ENCODE measurements around the gene RANBP9.
A peak's percentile ranks its signal among the peaks of the same experiment; 100 is the strongest.

The RANBP9 gene

GRCh38 chr6:13643125-13643524 is 68.5 kb downstream of the RANBP9 start:
- DNase-seq: no peak

DNA sequence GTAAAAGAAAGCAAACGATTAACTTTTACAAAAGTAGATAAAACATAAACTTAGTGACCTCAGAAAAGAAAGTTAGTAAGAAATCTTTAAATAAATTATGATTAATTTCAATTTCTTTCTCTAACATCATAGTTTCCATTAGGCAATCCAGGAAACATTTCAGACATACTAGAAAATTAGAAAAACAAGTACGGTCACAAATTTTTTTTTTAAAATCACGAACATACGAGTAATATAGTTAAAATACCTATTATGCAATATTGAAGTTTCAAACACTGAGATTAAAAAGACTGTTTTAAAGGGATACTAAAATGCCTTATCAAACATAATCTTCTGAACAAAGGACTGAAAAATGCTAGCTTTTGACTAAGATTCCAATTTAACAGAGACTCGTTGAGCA is 70.3 kb downstream of the RANBP9 start:
- DNase-seq: no peak

GRCh38 chr6:13638626-13639025 is 73.0 kb downstream of the RANBP9 start:
- no peak for DNase-seq

DNA sequence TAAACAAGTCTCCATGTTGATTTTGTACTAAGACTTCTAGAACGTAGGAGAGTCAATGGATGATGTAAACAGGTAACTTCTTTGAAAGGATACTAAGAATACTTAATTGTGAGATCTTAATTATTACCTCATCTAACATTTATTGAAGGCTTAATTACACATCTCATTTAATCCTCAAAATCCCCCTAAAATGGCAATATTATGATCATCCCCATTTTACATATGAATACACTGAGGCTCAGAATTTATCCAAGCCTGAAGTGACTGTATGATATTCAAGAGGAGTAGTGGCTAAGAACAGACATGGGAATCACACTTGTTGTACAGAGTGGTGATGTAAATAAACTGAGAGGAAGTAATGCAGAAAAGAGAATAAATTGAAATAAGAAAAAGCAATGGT is 73.6 kb downstream of the RANBP9 start:
- no peak for DNase-seq

DNA sequence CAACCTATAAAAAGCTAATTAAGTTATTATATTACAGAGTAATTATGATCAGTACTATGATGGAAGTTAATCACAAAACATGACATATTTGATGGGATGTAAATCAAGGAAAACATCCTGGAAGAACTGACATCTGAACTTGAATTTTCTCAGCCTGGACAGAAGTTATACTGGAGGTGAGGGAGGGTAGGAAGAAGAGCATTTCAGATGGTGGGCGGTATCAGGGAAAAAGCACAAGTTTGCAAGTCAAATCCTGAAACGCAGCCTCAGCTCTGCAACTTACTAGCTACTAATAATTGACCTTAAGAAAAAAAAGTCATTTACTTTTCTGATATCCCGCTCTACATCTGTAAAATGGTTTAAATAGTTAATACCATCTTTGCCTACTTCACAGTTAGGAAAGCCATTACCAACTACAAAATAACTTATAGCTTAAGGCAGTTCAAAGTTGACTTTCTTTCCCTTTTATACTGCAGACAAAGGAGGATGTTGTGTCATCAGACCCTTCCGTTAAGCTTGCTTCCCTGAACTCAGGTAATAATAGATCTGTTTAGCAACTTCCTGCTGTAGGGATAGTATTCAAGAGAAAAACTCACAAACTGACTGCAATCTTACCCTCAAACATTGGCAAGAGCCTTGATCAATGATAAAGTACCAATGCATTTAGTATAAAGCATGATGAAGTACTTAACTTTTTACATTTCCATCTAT is 75.5 kb downstream of the RANBP9 start:
- DNase-seq: no peak

- DNase-seq: no peak
Observed at GRCh38 chr6:13633343-13633742, 78.3 kb downstream of the RANBP9 start.

DNA sequence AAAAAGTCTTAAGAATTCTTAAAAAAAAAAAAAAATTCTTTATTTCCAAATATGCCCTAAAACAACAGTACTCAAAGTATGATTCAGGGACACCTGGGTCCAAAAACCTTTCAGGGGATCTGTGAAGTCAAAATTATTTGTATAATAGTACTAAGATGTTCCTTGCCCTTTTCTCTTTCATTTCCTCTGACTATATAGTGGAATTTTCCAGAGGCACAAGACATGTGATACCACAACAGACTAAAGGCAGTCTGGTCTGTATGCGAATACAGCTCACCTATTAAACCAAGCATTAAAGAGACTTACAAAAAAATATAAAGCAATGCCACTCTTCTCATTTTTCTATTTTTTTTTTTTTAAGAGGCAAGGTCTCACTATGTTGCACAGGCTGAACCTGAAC is 81.1 kb downstream of the RANBP9 start:
- DNase-seq: no peak

DNA sequence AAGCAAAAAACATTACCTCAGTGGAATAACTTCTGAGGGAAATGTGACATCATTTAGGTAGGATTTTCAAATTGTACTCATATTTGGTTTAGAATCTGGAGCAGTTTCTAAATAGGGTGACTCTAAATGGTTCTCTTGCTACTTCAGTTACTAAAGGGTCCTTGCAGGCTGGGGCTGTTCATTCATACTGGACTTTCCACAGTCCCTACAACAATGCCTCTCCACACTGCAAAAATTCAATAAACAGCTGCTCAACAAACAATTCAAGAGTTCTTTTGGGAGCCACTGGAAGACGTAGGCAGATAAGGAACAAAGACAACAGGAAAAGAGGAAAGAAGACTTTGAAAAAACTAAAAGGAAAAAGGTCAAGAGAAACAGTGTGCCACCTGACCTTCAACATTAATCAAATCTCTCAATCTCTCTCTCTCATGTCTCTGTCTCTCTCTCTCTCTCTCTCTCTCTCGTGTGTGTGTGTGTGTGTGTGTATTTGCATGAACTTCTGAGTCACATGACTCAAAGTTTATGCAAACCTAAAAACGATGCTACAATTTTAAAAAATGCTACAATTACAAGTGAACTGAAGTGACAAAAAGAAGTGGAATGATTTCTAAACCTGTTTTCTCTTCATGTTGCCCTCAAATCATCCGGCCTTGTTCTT is 82.0 kb downstream of the RANBP9 start:
- no peak for DNase-seq

DNA sequence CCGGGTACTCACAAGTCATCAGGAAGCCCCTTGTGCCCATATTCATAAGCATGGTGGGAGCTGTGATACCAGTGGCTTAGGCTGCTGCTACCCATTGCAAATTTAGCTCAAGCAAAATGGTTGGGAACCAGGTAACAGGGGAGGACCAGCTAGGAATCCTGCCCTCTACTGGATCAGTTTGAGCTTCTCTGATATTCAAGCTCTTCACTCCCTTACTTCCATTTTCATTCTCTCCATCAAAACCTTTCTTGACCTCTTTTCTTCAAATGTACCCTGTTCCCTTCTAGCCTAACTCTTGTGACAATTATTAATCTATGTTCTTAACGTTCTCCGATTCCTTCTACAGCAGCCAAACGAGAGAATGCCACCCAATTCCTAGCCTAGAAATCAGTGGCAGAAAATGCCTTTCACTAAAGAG is 86.8 kb downstream of the RANBP9 start:
- DNase-seq: no peak

- no peak for DNase-seq
Observed at GRCh38 chr6:13617066-13617465, 94.6 kb downstream of the RANBP9 start.

DNA sequence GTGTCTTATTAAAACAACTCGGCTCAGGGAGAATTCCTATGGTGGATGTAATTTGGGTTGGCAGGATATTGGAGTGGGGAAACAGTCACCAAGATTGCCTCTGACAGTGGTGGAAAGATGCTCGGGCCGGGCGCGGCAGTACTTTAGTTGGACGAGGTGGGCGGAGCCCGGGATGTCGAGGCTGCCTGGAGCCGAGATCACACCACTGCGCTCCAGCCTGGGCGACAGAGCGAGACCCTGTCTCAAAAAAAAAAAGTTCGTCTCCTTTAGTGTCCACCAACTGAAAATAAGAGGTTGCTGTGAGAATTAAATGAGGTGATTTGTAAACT is 95.9 kb downstream of the RANBP9 start:
- peak; percentile 24 for DNase-seq

DNA sequence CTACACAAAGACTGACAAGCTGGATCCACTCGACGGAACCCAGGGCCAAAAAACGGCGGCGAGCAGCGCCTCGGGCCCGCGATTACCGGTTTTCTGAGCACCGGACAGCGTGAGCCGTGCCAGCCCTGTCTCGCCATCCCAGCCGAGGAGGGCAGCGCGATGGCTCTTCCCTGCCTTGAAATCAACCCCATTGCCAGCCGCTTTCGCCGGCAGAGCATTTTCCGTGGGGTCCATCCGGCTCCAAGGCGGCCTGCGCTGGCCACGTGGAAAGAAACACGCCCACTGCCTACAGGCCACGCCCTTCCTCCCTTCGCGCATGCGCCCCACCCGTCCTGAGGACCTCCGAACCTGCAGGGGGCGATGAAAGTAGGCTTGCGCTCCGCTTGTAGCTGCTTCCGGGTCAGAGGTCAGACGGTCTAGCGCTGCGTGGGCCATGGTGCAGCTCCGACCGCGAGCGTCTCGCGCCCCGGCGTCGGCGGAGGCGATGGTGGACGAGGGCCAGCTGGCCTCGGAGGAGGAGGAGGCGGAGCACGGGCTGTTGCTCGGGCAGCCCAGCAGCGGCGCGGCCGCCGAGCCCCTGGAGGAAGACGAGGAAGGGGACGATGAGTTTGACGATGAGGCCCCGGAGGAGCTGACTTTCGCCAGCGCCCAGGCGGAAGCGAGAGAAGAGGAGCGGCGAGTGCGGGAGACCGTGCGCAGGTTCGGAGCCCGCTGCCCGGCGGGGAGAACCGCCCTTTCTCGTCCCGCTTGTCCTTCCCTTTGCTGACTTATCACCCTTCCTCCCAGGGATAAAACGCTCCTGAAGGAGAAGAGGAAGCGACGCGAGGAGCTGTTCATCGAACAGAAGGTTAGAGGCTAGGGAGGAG is 96.5 kb downstream of the RANBP9 start, which contains the start of gene NOL7:
Gene NOL7 (plus strand): TSS at position 410 of the 866 bp plus-strand sequence. CDS start 24 bp downstream, at position 434.
- peak; percentile 99 for DNase-seq

DNA sequence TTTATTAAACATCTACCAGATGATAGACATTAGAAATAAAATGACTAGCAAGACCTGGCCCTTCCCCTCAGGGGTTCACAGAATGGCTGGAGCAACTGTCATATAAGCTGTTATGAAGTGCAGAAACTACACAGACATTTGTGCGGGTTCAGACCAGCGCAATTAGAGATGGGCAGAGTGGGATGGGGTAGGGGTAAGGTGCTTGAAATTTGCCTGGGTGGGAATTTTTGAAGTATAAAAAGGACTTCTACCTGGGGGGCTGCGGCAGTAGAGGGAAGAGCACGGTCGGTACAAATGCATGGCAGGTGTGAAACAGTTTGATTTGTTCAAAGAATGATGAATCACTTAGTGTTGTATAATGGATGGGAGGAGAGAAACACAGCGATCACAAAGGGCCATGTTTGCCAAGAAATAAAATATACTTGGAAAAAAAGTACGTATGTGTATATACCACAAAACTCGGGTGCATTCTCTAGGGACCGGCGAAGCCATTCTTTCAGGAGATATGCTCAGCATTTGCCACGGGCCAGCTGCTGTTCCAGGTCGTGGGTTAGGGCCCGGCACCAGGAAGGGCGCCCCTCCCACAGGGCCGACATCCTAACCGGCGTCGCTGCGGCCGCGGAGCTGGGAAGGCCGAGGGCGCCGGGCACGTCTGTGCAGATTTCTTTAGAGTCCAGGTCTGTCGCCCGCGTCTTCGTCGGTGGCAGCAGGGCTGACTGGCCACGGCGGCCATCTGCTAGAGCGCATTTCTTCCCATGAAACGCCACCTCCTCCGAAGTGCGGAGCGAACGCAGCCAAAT is 97.3 kb downstream of the RANBP9 start:
- no peak for DNase-seq

DNA sequence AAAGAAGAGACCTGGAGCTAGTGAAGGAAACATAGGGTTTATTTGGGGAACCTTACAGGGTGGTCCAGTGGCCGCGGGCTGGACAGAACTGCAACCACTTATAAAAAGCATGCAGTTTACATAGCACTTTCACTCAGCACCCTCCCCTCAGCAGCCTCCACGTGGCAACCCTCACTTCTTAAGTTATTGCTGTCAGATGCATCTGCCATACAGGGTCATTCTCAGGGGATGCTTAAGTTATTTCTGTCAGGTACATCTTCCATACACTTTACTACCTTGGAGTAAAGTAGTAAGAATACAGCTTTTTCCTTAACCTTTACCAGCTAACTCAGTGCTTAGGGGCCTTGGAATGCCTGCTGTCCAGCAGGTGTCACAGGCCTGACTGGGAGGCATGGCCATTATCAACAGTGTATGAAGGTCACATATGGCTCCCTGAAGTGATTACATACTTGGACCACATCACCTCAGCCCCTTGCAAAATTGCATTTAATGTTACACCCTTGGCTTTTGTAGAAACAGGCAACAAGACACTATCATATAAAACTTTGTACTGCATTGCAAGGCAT is 98.5 kb downstream of the RANBP9 start:
- DNase-seq: no peak

DNA sequence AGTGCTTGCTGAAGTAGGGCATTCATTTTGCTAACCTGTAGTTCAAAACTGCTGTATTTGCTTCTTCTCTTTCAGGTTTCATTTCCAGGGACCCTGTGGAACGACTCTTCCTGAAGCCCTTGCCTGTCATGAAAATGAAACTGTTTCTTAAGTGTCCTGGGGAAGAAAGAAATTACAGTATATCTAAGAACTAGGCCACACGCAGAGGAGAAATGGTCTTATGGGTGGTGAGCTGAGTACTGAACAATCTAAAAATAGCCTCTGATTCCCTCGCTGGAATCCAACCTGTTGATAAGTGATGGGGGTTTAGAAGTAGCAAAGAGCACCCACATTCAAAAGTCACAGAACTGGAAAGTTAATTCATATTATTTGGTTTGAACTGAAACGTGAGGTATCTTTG is 99.9 kb downstream of the RANBP9 start:
- no peak for DNase-seq

- no peak for DNase-seq
Observed at GRCh38 chr6:13605634-13606033, 106.0 kb downstream of the RANBP9 start.

DNA sequence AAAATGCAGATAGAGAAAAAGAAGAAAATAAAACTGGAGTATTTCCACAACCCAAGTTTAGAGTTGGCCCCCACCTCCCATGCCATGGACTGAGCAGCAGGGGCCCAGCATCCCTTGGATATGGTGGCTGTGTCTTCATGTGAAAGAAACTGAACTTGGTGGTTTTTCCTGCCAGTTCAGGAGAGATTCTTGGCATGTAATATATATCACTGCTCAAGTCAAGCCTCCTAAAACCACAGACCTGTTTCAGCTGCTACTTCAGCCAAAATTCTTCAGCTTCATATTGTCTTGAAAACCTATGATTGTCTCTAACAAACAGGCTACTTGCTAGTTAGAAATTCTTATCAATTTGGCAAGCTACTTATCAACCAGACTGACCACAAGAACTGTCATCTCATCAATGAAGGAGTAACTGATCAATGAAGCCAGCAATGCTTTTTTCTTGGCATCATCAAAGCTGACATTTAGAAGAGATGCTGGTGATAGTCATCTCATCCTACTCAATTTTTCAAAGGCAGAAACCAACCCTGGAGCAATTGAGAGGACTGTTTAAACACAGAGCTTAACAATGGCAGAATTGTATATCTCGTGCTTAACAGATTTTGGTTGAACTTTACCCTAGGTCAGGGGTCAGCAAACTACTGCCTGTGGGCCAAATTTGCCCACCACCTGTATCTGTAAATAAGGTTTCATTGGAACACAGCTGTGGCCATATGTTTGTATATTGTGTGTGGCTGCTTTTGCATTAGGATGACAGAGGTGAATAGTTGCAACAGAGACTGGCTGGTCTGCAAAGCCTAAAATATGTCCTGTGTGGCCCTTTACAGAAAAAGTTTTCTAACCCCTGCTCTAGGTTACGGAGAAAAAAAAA is 106.9 kb downstream of the RANBP9 start:
- no peak for DNase-seq

DNA sequence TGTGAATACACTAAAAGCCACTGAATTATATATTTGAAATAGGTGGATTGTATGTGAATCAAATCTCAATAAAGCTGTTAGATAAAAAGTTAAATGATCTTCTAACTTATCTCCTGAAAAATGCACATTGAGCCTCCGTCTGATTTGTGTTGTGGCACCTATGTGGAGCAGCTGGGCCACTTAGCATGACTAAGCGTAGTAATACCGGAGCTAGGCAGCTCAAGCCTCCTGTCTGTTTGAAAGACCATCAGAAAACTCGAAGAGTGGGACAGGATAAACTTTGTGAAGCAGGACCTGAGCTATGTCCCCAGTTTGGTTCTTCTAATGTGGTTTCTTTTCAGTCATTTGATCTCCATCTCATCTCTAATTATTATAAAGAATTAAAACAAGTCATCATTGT is 107.5 kb downstream of the RANBP9 start:
- no peak for DNase-seq

GRCh38 chr6:13600036-13600435 is 111.6 kb downstream of the RANBP9 start:
- DNase-seq: no peak

GRCh38 chr6:13597073-13597472 is 114.6 kb downstream of the RANBP9 start:
- DNase-seq: no peak

DNA sequence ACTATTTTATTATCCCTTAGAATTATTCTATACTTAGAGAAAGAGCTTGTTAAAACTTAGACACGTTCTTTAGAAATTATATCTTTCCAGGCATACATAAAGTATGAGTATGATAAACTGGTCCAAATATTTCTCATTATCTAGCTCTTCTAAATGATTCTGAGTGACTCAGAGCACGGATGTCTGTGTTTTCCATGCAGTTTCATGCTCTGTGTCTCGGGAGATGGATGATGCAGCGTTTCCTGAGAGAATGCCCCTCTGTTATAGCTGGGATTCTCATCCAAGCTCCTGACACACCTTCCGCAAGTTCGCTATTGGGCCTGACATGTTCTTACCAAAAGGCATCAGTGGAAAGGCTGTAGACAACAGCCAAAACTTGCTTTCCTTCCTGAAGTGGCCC is 117.9 kb downstream of the RANBP9 start:
- DNase-seq: no peak

DNA sequence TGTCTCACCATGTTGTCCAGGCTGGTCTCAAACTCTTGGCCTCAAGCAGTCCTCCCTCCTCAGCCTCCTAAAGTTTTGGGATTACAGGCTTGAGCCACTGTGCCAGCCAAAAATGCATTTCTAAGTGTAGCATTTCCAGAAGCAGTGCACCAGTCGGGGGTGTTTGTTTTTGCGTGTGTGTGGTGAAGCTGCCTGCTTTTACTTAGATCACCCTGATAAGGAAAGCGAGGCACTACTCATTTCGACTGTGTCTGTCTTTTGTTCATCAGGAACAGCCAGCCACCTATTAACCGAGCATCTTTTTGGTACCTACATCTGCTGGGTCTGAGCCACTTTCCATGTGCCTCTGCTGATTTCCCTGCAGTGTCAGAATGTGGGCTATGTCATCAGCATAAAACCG is 118.5 kb downstream of the RANBP9 start:
- DNase-seq: no peak
